DMS53 treated with DMSO at 0.1 percent for 48 hours (cell line): Measurements from ENCODE around the gene CYB5R4.

ENCODE experiments used
- DNase-seq: peaks from one replicate; lab custom pipeline; 2025; ENCODE audit not compliant: unreplicated experiment; lab: John Stamatoyannopoulos, UW

CYB5R4 gene

DNA sequence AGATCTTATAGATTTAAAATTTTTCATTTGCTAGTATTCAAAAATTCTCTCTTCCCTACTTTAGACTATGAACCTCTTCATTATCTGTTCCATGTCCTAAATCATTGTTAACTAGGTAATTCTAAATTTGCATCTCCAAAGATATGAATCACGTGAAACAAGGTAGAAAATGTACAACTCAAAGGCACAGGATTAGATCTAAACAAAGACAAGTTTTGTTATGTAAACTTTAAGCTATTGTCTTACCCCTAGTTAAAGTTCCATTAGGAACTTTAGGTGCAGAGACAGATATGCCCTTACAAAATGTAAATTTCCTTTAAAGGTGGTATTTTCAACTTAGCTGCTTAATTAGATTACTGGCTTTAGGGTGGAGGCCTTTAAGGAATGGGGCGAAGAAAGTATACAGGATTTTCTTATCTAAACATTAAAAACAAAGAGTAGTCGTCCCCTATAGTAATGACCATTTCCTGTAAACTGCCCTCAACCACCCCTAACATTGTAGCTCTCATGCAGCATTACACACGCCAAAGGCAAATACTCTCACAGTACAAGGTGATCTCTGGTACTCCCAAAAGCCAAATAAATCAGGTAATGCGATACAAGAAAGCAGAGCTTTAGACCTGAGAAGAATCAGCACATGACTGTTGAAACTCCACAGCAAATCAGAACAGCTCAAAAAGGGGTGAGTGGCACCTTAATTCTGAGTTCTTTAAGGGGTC, 116.7 kb downstream of the CYB5R4 start:
- DNase-seq: no peak

DNA sequence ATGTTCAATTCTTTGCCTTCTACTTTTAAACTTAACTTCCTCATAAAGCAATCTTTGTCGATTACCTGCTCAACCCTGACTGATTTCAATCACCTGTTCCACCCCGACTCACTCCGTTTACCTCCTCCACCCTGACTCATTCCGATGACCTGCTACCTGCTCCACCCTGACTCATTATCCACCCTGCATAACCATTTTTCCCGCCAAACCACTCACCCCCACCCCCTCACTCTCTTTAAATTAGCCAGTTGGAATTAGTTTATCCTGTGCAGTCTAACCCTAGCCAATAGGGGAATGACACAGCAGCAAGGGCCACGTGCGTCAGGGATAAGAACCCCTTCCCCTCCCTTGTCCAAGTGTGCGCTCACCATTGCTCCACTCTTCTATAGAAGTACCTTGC, 117.4 kb downstream of the CYB5R4 start:
- no peak for DNase-seq

GRCh38 chr6:83978324-83978734, 118.8 kb downstream of the CYB5R4 start:
- no peak for DNase-seq

- DNase-seq: no peak
Measured at GRCh38 chr6:83978997-83979396, 119.5 kb downstream of the CYB5R4 start.

DNA sequence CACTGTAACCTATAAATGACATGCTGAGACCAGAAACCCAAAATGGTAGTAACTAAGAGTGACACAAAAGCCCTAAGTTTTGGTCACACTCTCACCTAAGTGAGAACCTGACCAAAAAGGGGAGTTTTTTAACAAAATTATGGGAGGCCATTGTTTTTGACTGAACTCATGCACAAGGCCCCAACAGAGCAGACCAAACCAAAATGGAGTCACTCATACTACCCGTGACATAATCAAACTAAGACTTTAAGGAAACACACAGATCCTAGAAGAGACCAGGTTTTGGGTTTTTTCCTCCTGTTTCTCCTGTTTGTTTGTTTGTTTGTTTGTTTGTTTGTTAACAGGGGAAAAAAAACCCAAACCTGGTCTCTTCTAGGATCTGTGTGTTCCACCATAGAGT, 124.9 kb downstream of the CYB5R4 start:
- DNase-seq: no peak

DNA sequence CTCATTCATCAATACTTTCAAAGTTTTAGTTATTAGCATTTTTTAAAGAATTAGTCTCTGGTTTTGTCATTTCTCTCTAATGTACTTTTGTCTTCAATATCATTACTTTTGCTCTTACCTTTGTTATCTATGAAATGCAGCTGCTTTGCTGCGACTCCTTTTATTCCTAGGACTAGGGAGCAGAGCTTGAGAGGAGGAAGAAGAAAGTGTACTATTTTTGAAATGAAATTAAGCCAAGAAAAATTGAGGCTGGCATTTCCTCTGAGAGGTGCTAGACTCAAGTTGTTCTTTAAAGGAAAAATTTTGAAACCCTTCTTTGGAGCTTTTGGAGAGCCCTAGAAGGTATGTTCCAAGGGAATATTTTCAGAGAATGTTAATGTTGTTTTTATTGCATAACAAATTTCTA, 125.8 kb downstream of the CYB5R4 start:
- DNase-seq: no peak

DNA sequence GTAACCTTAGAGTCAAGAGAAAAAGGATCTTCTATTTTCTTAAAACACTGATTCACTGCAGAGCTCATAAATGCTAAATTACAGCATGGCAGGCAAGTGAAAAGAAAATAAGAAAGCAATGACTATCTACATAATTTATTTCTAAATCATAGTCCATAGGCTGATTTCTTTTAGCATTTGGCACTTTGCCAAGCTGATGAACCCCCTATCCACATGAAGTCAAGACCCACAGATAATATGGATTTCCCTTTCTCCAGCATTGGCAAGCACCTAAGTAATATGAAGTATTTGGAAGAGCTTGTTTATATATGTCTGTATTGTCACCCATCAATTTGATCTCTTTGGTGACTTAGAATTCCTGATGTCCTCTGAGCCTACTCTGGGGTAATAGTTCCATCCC, 126.2 kb downstream of the CYB5R4 start:
- DNase-seq: no peak

- DNase-seq: no peak
Measured at GRCh38 chr6:83998021-83998584, 138.6 kb downstream of the CYB5R4 start.

DNA sequence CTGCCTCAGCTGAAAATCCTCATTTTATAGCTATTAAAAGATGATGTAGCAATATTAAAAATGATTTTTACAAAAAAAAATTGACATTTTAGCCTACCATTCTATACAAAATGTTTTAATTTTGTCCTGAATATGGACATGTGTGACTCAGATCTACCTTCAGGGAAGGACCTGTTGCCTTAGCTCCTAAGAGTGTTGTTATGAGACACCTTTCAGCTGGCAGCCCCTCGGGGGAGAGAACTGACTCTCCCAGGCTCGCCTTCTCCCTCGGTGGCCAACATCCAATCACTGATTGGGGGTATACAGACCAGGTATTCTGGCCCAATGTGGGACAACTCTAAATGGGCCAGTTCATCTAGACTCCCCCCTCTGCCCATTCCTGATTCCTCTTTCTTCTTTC, 141.6 kb downstream of the CYB5R4 start:
- no peak for DNase-seq

GRCh38 chr6:84002226-84002625, 142.7 kb downstream of the CYB5R4 start:
- no peak for DNase-seq

DNA sequence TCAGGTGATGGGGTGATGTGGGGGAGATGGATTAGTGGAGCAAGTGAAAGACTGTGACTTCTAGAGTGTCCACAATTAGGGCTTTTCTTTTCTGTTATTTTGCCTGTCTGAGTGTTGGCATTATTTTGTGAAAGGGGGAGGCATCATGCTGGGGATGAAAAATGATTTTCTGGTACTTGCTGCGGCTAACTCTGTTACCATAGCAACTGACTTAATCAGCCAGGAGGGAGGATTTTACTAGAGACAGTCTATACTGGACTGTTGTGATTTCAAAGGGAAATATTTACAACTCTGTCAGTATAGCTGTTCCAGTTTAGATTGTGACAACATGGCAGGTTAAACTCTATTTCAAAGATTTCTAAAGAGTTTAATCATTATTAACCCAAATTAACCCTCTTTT, 143.6 kb downstream of the CYB5R4 start:
- DNase-seq: no peak

- DNase-seq: no peak
Measured at GRCh38 chr6:84003654-84004053, 144.2 kb downstream of the CYB5R4 start.

DNA sequence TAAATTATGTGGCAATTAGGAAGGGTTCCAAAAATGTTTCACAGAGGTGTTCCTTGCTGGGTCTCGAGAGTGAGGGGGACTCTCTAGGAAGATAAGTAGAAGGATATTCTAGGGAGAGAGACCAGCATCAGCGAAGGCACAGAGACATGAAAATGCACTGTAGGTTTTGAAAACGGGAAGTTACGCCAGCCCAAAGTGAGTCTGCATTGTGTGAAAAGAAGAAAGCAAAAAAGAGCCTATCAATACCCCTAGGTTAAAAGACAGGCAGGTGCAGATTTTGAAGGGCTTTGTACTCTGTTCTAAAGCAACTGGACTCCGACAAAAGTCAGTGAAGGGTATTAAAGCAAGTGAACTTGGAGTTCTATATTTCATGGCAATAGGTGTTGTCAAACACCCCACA, 148.4 kb downstream of the CYB5R4 start:
- DNase-seq: no peak

- DNase-seq: no peak
Measured at GRCh38 chr6:84013354-84013753, 153.9 kb downstream of the CYB5R4 start.

- no peak for DNase-seq
Measured at GRCh38 chr6:84013931-84014330, 154.4 kb downstream of the CYB5R4 start.

DNA sequence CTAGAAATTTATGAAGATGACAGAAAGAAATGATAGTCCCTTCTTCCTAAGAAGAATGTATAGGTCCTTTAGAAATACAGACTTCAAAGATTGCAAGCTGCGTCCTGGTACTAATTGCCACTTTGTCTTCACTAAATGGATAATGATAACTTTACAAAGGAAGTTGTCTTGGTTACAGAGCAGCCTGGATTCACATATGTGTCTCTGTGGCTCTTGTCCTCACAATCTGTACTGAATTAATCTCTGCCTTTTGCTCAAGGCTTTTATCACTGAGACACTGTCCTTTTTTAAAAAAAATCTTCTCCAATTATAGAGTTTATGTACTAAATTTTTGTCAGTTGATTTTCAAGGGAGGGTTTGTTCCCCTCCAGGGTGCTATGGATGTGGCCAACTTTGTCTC, 156.5 kb downstream of the CYB5R4 start:
- no peak for DNase-seq
